ENCODE data around the gene FGFR3.

DNA sequence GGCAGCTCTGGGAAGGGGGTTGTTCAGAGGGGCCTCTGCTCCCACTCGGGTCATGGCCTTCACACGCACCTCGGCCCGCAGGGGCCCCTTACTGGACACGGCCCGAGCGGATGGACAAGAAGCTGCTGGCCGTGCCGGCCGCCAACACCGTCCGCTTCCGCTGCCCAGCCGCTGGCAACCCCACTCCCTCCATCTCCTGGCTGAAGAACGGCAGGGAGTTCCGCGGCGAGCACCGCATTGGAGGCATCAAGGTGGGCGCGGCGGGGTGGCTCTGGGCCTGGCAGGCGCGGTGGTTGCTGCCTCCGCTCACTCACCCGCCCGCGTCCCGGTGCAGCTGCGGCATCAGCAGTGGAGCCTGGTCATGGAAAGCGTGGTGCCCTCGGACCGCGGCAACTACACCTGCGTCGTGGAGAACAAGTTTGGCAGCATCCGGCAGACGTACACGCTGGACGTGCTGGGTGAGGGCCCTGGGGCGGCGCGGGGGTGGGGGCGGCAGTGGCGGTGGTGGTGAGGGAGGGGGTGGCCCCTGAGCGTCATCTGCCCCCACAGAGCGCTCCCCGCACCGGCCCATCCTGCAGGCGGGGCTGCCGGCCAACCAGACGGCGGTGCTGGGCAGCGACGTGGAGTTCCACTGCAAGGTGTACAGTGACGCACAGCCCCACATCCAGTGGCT, 8.3 kb downstream of the FGFR3 start:
- TF ChIP-seq EP300 (conservative IDR thresholded peaks at IDR 0.05; ENCODE audit: poor library complexity, severe bottlenecking) (no peak), POLR2AphosphoS5 (IDR thresholded peaks at IDR 0.05) (no peak), RAD21 (conservative IDR thresholded peaks at IDR 0.05) (no peak), MXI1 (conservative IDR thresholded peaks at IDR 0.05; ENCODE audit: poor library complexity, severe bottlenecking) (no peak), TAF1 (IDR thresholded peaks at IDR 0.05; ENCODE audit: low read depth) (no peak), EZH2 (IDR thresholded peaks at IDR 0.05; ENCODE audit: borderline replicate concordance, insufficient read depth, low read length, poor library complexity, severe bottlenecking) (no peak)
- TF ChIP-seq, protein P1, sequence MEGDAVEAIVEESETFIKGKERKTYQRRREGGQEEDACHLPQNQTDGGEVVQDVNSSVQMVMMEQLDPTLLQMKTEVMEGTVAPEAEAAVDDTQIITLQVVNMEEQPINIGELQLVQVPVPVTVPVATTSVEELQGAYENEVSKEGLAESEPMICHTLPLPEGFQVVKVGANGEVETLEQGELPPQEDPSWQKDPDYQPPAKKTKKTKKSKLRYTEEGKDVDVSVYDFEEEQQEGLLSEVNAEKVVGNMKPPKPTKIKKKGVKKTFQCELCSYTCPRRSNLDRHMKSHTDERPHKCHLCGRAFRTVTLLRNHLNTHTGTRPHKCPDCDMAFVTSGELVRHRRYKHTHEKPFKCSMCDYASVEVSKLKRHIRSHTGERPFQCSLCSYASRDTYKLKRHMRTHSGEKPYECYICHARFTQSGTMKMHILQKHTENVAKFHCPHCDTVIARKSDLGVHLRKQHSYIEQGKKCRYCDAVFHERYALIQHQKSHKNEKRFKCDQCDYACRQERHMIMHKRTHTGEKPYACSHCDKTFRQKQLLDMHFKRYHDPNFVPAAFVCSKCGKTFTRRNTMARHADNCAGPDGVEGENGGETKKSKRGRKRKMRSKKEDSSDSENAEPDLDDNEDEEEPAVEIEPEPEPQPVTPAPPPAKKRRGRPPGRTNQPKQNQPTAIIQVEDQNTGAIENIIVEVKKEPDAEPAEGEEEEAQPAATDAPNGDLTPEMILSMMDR (IDR thresholded peaks at IDR 0.05; ENCODE audit: poor library complexity, severe bottlenecking): no peak
- TF ChIP-seq, protein P2, sequence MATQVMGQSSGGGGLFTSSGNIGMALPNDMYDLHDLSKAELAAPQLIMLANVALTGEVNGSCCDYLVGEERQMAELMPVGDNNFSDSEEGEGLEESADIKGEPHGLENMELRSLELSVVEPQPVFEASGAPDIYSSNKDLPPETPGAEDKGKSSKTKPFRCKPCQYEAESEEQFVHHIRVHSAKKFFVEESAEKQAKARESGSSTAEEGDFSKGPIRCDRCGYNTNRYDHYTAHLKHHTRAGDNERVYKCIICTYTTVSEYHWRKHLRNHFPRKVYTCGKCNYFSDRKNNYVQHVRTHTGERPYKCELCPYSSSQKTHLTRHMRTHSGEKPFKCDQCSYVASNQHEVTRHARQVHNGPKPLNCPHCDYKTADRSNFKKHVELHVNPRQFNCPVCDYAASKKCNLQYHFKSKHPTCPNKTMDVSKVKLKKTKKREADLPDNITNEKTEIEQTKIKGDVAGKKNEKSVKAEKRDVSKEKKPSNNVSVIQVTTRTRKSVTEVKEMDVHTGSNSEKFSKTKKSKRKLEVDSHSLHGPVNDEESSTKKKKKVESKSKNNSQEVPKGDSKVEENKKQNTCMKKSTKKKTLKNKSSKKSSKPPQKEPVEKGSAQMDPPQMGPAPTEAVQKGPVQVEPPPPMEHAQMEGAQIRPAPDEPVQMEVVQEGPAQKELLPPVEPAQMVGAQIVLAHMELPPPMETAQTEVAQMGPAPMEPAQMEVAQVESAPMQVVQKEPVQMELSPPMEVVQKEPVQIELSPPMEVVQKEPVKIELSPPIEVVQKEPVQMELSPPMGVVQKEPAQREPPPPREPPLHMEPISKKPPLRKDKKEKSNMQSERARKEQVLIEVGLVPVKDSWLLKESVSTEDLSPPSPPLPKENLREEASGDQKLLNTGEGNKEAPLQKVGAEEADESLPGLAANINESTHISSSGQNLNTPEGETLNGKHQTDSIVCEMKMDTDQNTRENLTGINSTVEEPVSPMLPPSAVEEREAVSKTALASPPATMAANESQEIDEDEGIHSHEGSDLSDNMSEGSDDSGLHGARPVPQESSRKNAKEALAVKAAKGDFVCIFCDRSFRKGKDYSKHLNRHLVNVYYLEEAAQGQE (IDR thresholded peaks at IDR 0.05; ENCODE audit: borderline replicate concordance): no peak
